ENCODE results near the gene NEURL3. TPM values are rescaled to one million over a fixed set of nuclear protein-coding genes. Genes with fewer than 3 reads are reported as not detected.

NEURL3 gene
- total and polyA plus RNA-seq, 2 of the 8 experiments (the other 6 are each of a cell fraction or from before 2014, with no cell fraction given), result not detected

GRCh38 chr2:96502891-96503636, 2.1 kb downstream of the NEURL3 start:
- H2AK5ac ChIP-seq (ENCODE audit: low read depth, low read length), result no peak overlapping the region
- no peak overlapping the region for H2BK5ac ChIP-seq (ENCODE audit: low read depth, low read length)
- DNase-seq (ENCODE audit: low read depth in 1 of 2, low spot score in 2 of 2) (peak in 1 of 2 experiments; percentile 40), FAIRE-seq (no peak)
- H4K91ac ChIP-seq (replicated peaks; ENCODE audit: insufficient read length, low read length), result no peak overlapping the region
- no peak overlapping the region for H2BK20ac ChIP-seq (ENCODE audit: low read length)
- no peak overlapping the region for H3K9ac ChIP-seq (replicated peaks in 1 of 4; ENCODE audit: extremely low read depth in 1 of 4, low read depth in 3 of 4, low read length in 3 of 4)
- no peaks in the 10 kb centered on the region for H3K9me3 ChIP-seq (ENCODE audit: insufficient read depth in 2 of 2, low read depth in 1 of 2, low read length in 1 of 2)
- CTCF ChIA-PET (ENCODE audit: partially characterized antibody), result interaction anchor here (1.1 to 1.7 kb wide), 2 partner anchors 20 to 96 kb away, joined by 3 to 5 read pairs; no protein-coding TSS in a partner anchor
- H3K14ac ChIP-seq (ENCODE audit: insufficient read length), result no peak overlapping the region
- no peak overlapping the region for H3K23ac ChIP-seq (ENCODE audit: insufficient read length)
- H3K56ac ChIP-seq (replicated peaks; ENCODE audit: insufficient read length, low read depth, low read length), result no peak overlapping the region
- no peak overlapping the region for H2BK120ac ChIP-seq (replicated peaks; ENCODE audit: low read depth, low read length)
- H3K4ac ChIP-seq (replicated peaks; ENCODE audit: insufficient read length, low read depth, low read length), result no peak overlapping the region
- WGBS, 2 experiments (ENCODE audit: extremely low coverage in 1 of 2, insufficient coverage in 1 of 2, insufficient read length in 1 of 2, insufficient replicate concordance in 2 of 2, low coverage in 1 of 2, low lambda C conversion rate in 2 of 2, missing lambda C conversion rate in 1 of 2), result 79% methylated on average over 13 of the region's 13 CpGs; no CpG with 5 or more reads in 1 of the 2 experiments
- no peak overlapping the region for H2BK15ac ChIP-seq (ENCODE audit: low read length)
- no peak overlapping the region for H3K4me3 ChIP-seq (ENCODE audit: extremely low read depth in 1 of 4, insufficient read depth in 2 of 4, low read depth in 3 of 4, low read length in 4 of 4)
- no peak overlapping the region for H3K18ac ChIP-seq (ENCODE audit: extremely low read depth, low read length)
- no peaks in the 10 kb centered on the region for H3K27me3 ChIP-seq (replicated peaks in 1 of 4; ENCODE audit: control insufficient read depth in 3 of 4, extremely low read depth in 1 of 4, insufficient read depth in 3 of 4, low read length in 3 of 4)
- H4K8ac ChIP-seq (ENCODE audit: extremely low read depth, insufficient read depth, low read length), result peak overlapping the region; percentile 71; the same call in 1 of the 2 replicates
- H3K27ac ChIP-seq (ENCODE audit: low read depth, low read length), result no peak overlapping the region
- H4K5ac ChIP-seq (ENCODE audit: insufficient read length, low read depth, low read length), result no peak overlapping the region
- H3K4me1 ChIP-seq (replicated peaks in 1 of 4; ENCODE audit: control insufficient read depth in 3 of 4, insufficient read depth in 4 of 4, low read length in 3 of 4), result peaks cover 0 to 2% (median 0%) of the 10 kb centered on the region in 4 experiments; a peak in 1 of 7 replicates
- no peak overlapping the region for H2BK12ac ChIP-seq (ENCODE audit: low read depth, low read length)
- no peaks in the 10 kb centered on the region for H4K20me1 ChIP-seq (replicated peaks in 1 of 2; ENCODE audit: control insufficient read depth in 1 of 2, insufficient read depth in 2 of 2, low read length in 2 of 2)
- no peaks in the 10 kb centered on the region for H3K79me1 ChIP-seq (ENCODE audit: low read depth, low read length)
- TF ChIP-seq GABPA (IDR thresholded peaks at IDR 0.05; ENCODE audit: borderline replicate concordance, insufficient read depth, low read length), result no peak
- TF ChIP-seq RNF2 (IDR thresholded peaks at IDR 0.05; ENCODE audit: borderline replicate concordance, low read depth, low read length, missing control alignments, poor library complexity, severe bottlenecking), result no peak
- no peak for TF ChIP-seq TBP (IDR thresholded peaks at IDR 0.05; ENCODE audit: low read depth, low read length)
- TF ChIP-seq ATF3 (IDR thresholded peaks at IDR 0.05; ENCODE audit: insufficient read depth, low read depth, low read length), result no peak
- H3K79me2 ChIP-seq (ENCODE audit: control insufficient read depth in 1 of 2, insufficient read depth in 2 of 2, low read length in 2 of 2), result no peaks in the 10 kb centered on the region
- H3K36me3 ChIP-seq (ENCODE audit: control insufficient read depth in 2 of 4, insufficient read depth in 4 of 4, low read length in 3 of 4), result no peaks in the 10 kb centered on the region
- no peak overlapping the region; the same call in 1 of the 2 replicates for H2AFZ ChIP-seq (ENCODE audit: low read length)
- no peaks in the 10 kb centered on the region for H3K23me2 ChIP-seq (ENCODE audit: low read depth, low read length)
- POLR2A ChIA-PET (ENCODE audit: partially characterized antibody), result no interaction called here
- no peak overlapping the region for H3K4me2 ChIP-seq (ENCODE audit: insufficient read depth in 1 of 2, low read depth in 2 of 2, low read length in 2 of 2)

Measured in H1 (cell line).